ENCODE data around the gene COL6A1. TPM values are rescaled to one million over a fixed set of nuclear protein-coding genes. Genes with fewer than 3 reads are reported as not detected.

The COL6A1 gene
- total RNA-seq, 2 experiments from 2014 or later, result not detected

DNA sequence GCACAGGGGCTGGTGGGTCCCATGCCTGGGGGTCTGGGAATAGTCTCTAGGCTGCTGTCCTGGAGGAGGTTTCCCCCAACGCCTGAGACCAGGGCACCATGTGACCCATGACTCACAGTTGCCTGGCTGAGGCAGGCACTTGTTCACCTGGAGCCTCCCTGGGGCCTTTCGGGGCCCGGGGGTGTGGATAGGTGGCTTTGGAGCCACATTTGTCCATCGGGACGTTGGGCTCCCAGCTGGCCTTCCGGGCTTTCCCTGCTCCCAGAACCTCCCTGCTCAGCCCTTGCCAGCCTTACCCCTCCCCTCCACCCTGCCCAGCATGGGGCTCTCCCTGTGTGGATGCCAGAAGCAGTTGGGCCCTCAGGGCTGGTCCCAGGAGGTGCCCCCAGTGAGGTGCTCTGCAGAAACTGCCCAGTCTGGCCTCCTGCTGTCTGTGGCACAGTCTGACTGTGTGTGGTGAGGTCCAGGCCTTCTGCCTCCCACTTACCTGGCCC is 14.2 kb downstream of the COL6A1 start:
- H3K79me2 ChIP-seq (ENCODE audit: insufficient read depth, low read depth, low read length), result no peaks in the 10 kb centered on the region
- no peak overlapping the region for H3K4me3 ChIP-seq (ENCODE audit: low read depth, low read length, poor library complexity, severe bottlenecking)
- POLR2A ChIA-PET, result no interaction called here
- H3K27ac ChIP-seq (ENCODE audit: low read depth, low read length, poor library complexity, severe bottlenecking), result no peak overlapping the region
- H3K4me2 ChIP-seq (ENCODE audit: low read length), result no peak overlapping the region
- H3K4me1 ChIP-seq (ENCODE audit: insufficient read depth, low read length, poor library complexity, severe bottlenecking), result no peaks in the 10 kb centered on the region
- TF ChIP-seq EZH2phosphoT487 (IDR thresholded peaks at IDR 0.05; ENCODE audit: borderline replicate concordance, low read depth, low read length), result no peak
- TF ChIP-seq, protein P1, sequence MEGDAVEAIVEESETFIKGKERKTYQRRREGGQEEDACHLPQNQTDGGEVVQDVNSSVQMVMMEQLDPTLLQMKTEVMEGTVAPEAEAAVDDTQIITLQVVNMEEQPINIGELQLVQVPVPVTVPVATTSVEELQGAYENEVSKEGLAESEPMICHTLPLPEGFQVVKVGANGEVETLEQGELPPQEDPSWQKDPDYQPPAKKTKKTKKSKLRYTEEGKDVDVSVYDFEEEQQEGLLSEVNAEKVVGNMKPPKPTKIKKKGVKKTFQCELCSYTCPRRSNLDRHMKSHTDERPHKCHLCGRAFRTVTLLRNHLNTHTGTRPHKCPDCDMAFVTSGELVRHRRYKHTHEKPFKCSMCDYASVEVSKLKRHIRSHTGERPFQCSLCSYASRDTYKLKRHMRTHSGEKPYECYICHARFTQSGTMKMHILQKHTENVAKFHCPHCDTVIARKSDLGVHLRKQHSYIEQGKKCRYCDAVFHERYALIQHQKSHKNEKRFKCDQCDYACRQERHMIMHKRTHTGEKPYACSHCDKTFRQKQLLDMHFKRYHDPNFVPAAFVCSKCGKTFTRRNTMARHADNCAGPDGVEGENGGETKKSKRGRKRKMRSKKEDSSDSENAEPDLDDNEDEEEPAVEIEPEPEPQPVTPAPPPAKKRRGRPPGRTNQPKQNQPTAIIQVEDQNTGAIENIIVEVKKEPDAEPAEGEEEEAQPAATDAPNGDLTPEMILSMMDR (conservative IDR thresholded peaks at IDR 0.05; ENCODE audit: low read length), result no peak
- no peak overlapping the region for H2AFZ ChIP-seq (ENCODE audit: low read length)
- intact Hi-C loops (cut with micrococcal nuclease; ENCODE audit: unreplicated experiment), result no loop called here
- no peak for DNase-seq (ENCODE audit: low spot score)
- CTCF ChIA-PET (ENCODE audit: unreplicated experiment), result no interaction called here
- H3K9me2 ChIP-seq (ENCODE audit: insufficient read depth, low read length), result no peaks in the 10 kb centered on the region
- H3K9me3 ChIP-seq (ENCODE audit: low read length), result no peaks in the 10 kb centered on the region
- BruUV-seq (replicated peaks), result no TSS peak
- H4K20me1 ChIP-seq (ENCODE audit: insufficient read depth, low read length), result no peaks in the 10 kb centered on the region
- no peaks in the 10 kb centered on the region for H3K36me3 ChIP-seq (ENCODE audit: insufficient read depth, low read length)

GRCh38 chr21:45996311-45997204 is 15.0 kb downstream of the COL6A1 start:
- no peak overlapping the region for H3K27ac ChIP-seq (ENCODE audit: low read depth, low read length, poor library complexity, severe bottlenecking)
- intact Hi-C loops (cut with micrococcal nuclease; ENCODE audit: unreplicated experiment), result no loop called here
- H3K4me2 ChIP-seq (ENCODE audit: low read length), result no peak overlapping the region
- no peak overlapping the region for H2AFZ ChIP-seq (ENCODE audit: low read length)
- DNase-seq (ENCODE audit: low spot score), result no peak
- no TSS peak for BruUV-seq (replicated peaks)
- POLR2A ChIA-PET, result no interaction called here
- no peaks in the 10 kb centered on the region for H3K4me1 ChIP-seq (ENCODE audit: insufficient read depth, low read length, poor library complexity, severe bottlenecking)
- no peaks in the 10 kb centered on the region for H4K20me1 ChIP-seq (ENCODE audit: insufficient read depth, low read length)
- no peaks in the 10 kb centered on the region for H3K9me3 ChIP-seq (ENCODE audit: low read length)
- H3K36me3 ChIP-seq (ENCODE audit: insufficient read depth, low read length), result no peaks in the 10 kb centered on the region
- H3K79me2 ChIP-seq (ENCODE audit: insufficient read depth, low read depth, low read length), result no peaks in the 10 kb centered on the region
- H3K4me3 ChIP-seq (ENCODE audit: low read depth, low read length, poor library complexity, severe bottlenecking), result no peak overlapping the region
- H3K9me2 ChIP-seq (ENCODE audit: insufficient read depth, low read length), result no peaks in the 10 kb centered on the region
- CTCF ChIA-PET (ENCODE audit: unreplicated experiment), result no interaction called here
- no peak for TF ChIP-seq EZH2phosphoT487 (IDR thresholded peaks at IDR 0.05; ENCODE audit: borderline replicate concordance, low read depth, low read length)
- TF ChIP-seq, protein P1 (conservative IDR thresholded peaks at IDR 0.05; ENCODE audit: low read length), result no peak

DNA sequence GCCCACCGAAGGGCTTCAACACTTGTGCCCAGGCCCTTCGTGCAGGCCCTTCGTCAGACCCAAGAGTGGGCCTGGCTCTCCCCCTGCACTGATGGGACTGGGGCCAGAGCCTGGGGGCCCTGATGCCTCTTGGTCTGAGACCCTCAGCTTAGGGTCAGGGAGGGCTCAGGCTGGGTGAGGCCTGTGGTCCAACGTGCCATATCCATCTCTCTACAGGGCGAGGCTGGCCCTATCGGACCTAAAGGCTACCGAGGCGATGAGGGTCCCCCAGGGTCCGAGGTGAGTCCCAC is 15.6 kb downstream of the COL6A1 start:
- ChIA-PET CTCF (ENCODE audit: unreplicated experiment) (no interaction called here), POLR2A (no interaction called here)
- DNase-seq (ENCODE audit: low spot score), result no peak
- Histone ChIP-seq H3K79me2 (ENCODE audit: insufficient read depth, low read depth, low read length) (no peaks in the 10 kb centered on the region), H3K9me2 (ENCODE audit: insufficient read depth, low read length) (no peaks in the 10 kb centered on the region), H3K4me3 (ENCODE audit: low read depth, low read length, poor library complexity, severe bottlenecking) (no peak overlapping the region), H3K9me3 (ENCODE audit: low read length) (no peaks in the 10 kb centered on the region), H4K20me1 (ENCODE audit: insufficient read depth, low read length) (no peaks in the 10 kb centered on the region), H3K4me1 (ENCODE audit: insufficient read depth, low read length, poor library complexity, severe bottlenecking) (no peaks in the 10 kb centered on the region), H2AFZ (ENCODE audit: low read length) (no peak overlapping the region), H3K27ac (ENCODE audit: low read depth, low read length, poor library complexity, severe bottlenecking) (no peak overlapping the region), H3K4me2 (ENCODE audit: low read length) (no peak overlapping the region), H3K36me3 (ENCODE audit: insufficient read depth, low read length) (no peaks in the 10 kb centered on the region)
- intact Hi-C loops (cut with micrococcal nuclease; ENCODE audit: unreplicated experiment), result no loop called here
- no TSS peak for BruUV-seq (replicated peaks)
- TF ChIP-seq EZH2phosphoT487 (IDR thresholded peaks at IDR 0.05; ENCODE audit: borderline replicate concordance, low read depth, low read length), result no peak
- TF ChIP-seq, protein P1 (conservative IDR thresholded peaks at IDR 0.05; ENCODE audit: low read length), result no peak
